ENCODE results near the gene SBNO1.
"Not testable (repeated sequence)": the region's sequence is repeated elsewhere in the genome, so short reads cannot be mapped to it uniquely, and the experiment has no call there.

SBNO1 gene

DNA sequence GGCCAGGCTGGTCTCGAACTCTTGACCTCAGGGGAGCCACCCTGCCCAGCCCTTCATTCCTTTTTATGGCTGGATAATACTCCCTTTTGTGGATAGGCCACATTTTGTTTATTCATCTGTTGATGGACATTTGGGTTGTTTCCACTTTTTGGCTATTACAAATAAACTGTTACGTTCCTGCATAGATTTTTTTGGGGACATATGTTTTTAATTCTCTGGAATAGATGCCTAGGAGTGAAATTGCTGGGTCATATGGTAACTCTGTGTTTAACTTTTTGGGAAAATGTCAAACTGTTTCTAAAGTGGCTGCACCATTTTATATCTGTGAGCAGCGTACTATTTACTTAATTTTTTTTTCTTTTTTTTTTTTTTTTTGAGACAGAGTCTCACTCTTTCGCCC lies 29.1 kb upstream of the SBNO1 start:
- Mint-ChIP-seq H3K27me3 (no peaks in the 10 kb centered on the region), H3K36me3 (peaks cover 42% of the 10 kb centered on the region), H3K4me3 (no peak overlapping the region), H3K9me3 (no peaks in the 10 kb centered on the region), H3K4me1 (peaks cover 22% of the 10 kb centered on the region), H3K27ac (no peak overlapping the region)
- no peak for ATAC-seq

DNA sequence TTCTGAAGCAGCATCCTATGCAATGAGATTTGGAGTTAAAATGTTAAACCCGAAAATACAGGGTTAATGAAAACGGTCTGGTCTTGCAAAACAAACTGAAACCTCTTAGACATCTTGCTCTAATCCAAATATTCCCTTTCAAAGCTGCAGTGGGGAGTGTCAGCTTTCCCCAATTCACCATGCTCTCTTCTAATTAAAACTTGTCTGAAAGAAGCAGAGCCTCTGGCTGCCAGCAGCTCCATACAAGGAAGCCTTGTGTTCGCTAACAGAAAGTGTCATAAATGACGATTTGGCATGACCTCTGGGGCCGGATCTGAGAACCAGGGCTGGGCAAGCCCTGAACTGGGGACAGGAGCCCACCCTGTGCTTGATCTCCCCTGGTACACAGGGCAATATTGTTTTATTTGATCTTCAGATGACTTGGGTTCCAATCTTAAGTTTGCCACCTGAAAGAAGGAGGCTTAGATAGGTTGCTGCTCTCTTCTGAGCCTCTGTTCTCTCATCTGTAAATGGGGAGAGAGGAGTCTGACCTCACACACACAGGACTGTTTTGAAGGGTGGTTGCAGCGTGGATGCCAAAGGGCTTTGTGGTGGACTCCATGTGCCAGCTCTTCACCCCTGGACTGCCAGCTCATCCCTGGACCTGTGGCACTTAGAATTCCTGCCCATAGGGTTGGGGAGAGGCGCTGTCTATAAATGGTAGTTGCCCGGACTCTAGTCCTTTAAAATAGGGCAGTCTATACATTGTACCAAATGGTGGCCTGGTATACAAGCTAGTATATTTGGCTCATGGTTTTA lies 27.1 kb upstream of the SBNO1 start:
- ATAC-seq: no peak
- no peak overlapping the region for H3K4me3 Mint-ChIP-seq
- H3K27ac Mint-ChIP-seq: no peak overlapping the region
- H3K36me3 Mint-ChIP-seq: peaks cover 42% of the 10 kb centered on the region
- no peaks in the 10 kb centered on the region for H3K9me3 Mint-ChIP-seq
- peaks cover 33% of the 10 kb centered on the region for H3K4me1 Mint-ChIP-seq
- no peaks in the 10 kb centered on the region for H3K27me3 Mint-ChIP-seq

DNA sequence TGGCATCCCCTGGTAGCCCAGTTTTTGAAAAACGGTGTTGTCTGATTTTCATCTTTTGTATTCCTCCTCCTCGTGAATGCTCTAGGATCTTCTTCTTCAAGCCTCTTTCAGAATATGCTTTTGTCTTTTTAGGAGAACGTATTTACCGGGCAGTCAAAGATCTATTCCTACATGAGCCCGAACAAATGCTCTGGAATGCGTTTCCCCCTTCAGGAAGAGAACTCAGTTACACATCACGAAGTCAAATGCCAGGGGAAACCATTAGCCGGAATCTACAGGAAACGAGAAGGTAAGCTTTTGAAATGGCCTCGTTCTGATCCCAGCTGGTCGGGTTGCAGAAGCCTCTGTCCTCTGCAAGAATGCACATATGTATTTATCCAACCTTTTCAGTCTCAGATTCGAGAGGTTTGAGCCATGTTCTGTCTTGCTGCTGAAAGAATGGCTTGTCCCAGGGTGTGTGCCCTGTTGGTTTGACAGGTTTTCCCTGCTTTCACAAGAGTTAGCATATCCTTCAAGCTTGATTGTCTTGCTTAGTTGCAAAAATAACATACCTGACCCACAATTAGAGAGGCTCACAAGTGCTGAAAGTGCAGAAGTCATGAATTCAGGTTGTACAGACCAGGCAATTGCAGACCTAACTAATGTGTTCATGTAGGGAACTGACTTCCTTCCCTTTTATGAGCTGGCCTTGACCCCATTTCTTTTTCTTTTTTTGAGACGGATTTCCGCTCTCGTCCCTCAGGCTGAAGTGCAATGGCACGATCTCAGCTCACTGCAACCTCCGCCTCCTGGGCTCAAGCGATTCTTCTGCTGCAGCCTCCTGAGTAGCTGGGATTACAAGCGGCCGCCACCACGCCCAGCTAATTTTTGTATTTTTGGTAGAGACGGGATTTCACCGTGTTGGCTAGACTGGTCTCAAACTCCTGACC lies 26.1 kb upstream of the SBNO1 start:
- peaks cover 33% of the 10 kb centered on the region for H3K4me1 Mint-ChIP-seq
- H3K9me3 Mint-ChIP-seq: no peaks in the 10 kb centered on the region
- H3K4me3 Mint-ChIP-seq: peak overlapping the region; percentile 88
- no peak for ATAC-seq
- H3K27me3 Mint-ChIP-seq: no peaks in the 10 kb centered on the region
- peak overlapping the region; percentile 88 for H3K27ac Mint-ChIP-seq
- peaks cover 35% of the 10 kb centered on the region for H3K36me3 Mint-ChIP-seq

DNA sequence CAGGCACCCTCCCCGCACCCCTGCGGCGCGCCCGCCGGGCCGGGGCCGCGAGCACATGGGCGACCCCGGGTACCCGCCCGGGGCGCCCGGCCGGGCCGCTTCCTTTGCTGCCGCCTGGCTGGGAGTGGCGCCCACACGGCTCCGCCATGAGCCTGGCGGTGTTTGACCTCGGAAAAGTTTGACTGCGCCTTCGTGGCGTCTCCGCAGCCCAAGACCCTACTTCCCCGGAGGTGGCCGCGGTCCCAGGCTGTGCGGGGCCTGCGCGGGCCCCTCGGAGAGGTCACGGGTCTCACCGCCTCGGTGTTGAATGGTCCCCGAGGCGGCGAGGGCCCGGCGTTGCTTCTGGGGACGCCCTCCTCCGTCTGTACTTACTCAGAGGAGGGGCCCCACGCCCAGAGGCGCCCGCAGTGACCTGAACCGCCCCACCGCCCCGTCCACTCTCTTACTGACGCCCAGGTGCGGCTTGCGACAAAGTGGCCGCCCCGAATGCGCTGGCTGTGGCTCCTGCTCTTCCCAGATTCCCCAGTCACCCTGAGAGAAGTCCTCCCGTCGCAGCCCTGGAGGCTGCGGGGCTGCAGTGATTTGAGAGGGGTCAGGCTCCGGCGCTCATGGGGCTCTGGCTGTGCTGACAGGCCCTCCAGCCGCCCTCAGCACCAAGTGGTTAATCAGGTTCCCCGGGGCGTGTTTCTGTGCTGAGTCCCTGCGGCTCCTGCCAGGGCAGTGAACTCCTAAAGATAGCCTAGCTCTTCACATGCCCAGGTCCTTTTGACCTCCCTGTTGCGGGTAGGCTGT lies 25.1 kb upstream of the SBNO1 start:
- peak; percentile 61 for ATAC-seq
- H3K4me3 Mint-ChIP-seq: peak overlapping the region; percentile 88
- H3K36me3 Mint-ChIP-seq: peaks cover 24% of the 10 kb centered on the region
- H3K27me3 Mint-ChIP-seq: no peaks in the 10 kb centered on the region
- peaks cover 27% of the 10 kb centered on the region for H3K4me1 Mint-ChIP-seq
- no peaks in the 10 kb centered on the region for H3K9me3 Mint-ChIP-seq
- peak overlapping the region; percentile 88 for H3K27ac Mint-ChIP-seq

DNA sequence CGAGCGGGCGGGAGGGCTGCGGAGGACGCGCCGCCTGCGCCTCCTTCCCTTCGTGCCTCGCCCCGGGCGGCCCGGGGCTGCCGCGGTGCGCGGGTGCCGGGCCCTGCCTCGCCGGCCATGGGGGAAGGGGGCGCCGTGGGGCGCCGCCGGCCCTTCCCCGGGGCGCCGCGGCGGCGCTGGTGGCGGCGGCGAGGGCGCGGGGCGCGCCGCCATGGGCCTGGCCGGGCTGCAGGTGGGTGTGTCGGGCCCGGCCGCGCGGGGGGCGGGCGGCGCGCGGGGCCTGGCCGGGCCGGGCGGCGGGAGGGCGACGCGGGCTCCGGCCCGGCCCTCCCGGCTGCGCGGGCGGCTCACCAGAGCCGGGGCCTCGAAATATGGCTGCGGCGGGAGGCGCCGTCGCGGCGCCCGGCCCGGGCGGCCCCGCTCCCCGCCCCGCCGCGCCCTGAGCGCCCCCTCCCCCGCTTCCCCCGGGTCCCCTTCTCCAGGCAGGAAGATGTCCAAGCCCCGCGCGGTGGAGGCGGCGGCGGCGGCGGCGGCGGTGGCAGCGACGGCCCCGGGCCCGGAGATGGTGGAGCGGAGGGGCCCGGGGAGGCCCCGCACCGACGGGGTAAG lies 24.4 kb upstream of the SBNO1 start:
- ATAC-seq: peak; percentile 56
- peaks cover 21% of the 10 kb centered on the region for H3K36me3 Mint-ChIP-seq
- peaks cover 32% of the 10 kb centered on the region for H3K4me1 Mint-ChIP-seq
- H3K4me3 Mint-ChIP-seq: no peak overlapping the region
- H3K27me3 Mint-ChIP-seq: no peaks in the 10 kb centered on the region
- no peaks in the 10 kb centered on the region for H3K9me3 Mint-ChIP-seq
- H3K27ac Mint-ChIP-seq: peak overlapping the region; percentile 88

DNA sequence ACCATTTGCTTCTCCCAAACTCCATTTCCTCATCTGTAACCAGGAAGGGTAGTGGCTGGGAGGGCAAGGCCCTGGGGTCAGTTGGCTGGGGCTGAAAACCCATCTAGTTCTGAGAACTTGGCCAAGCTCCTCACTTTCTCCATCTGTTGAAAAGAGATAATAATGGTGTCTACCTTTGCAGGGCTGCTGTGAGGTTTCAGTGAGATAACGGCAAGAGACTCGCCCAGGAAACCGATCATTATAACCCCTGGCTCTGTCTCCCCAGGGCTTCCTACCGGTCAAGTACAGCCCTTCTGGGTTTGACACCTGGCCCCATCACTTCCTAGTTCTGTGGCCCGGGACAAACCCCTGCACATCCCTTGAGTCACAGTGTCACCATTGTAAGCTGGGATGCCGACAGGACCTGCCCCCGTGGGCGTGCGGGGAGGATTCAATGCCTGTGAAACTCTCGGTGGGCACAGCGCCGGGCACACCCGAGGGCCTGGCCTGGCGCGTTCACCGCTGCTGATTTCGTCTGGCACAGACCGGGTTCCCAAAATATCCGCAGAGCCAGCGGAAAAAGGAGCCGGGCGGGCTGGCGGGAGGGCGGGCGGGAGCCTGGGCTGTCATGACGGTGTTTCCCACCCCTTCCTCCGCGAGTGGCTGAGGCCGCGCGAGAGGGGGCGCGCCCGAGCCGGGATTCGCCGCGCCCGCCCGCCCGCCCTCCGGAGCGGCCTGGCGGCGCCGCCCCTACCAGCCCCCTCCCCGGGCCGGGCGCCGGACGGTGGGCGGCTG lies 23.7 kb upstream of the SBNO1 start:
- ATAC-seq: peak; percentile 75
- no peaks in the 10 kb centered on the region for H3K27me3 Mint-ChIP-seq
- H3K36me3 Mint-ChIP-seq: peaks cover 20% of the 10 kb centered on the region
- no peaks in the 10 kb centered on the region for H3K9me3 Mint-ChIP-seq
- H3K4me1 Mint-ChIP-seq: peaks cover 32% of the 10 kb centered on the region
- H3K4me3 Mint-ChIP-seq: peak overlapping the region; percentile 81
- H3K27ac Mint-ChIP-seq: peak overlapping the region; percentile 80

DNA sequence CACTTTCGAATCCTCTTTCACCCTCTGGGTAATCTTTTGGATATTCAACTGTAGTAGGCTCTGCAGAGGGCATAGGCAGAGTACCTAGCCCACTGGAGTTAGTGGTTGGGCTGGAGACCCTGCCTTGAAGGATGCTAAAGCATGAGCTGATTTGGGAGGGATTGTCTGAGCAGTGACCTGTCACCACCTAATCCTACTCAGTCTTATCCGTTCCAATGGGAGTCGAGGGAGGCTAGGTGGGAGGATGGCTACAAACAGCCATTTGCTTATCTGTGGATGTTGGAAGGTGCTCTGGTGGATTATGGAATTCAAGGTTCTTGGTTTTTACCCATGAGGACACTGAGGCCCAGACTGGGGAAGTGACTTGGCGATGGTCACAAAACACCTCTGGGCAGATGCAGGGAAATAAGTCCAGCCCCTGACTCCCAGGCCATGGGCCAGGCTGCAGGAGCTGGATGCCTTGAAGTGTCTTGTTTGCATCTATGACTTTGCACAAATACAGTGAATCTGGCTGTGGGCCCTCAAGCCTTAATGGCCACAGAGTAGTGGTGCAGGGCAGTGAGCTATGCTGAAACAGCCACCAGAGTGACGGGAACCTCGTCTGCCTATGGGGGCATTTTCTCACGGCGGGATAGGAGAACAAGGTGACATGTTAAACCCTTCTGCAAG lies 23.0 kb upstream of the SBNO1 start:
- H3K27me3 Mint-ChIP-seq: no peaks in the 10 kb centered on the region
- peaks cover 12% of the 10 kb centered on the region for H3K36me3 Mint-ChIP-seq
- H3K4me3 Mint-ChIP-seq: peak overlapping the region; percentile 81
- H3K9me3 Mint-ChIP-seq: no peaks in the 10 kb centered on the region
- no peak for ATAC-seq
- peaks cover 32% of the 10 kb centered on the region for H3K4me1 Mint-ChIP-seq
- H3K27ac Mint-ChIP-seq: peak overlapping the region; percentile 80

- H3K4me1 Mint-ChIP-seq: peaks cover 32% of the 10 kb centered on the region
- H3K27ac Mint-ChIP-seq, H3K27me3 Mint-ChIP-seq, H3K36me3 Mint-ChIP-seq, ATAC-seq, H3K9me3 Mint-ChIP-seq, H3K4me3 Mint-ChIP-seq: not testable (repeated sequence)
Observed at GRCh38 chr12:123385536-123385935, 20.9 kb upstream of the SBNO1 start.

DNA sequence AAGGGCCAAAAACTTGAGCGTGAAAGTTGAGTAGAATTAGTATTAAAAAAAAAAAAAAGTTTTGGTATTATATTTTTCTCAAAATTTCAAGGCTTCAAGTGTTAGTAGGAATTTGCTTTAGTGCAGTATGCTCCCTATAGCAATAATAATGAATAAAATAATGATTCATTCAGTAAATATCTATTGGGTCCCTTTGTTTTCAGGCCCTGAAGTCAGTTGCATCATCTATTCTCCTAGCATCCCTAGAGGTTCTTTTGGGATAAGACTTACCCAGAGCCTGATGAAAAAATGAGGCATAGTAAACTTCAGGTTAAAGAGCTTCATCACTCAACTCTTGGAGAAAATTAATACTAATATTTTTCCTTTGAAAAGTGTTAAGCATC lies 20.3 kb upstream of the SBNO1 start:
- Mint-ChIP-seq H3K27ac (no peak overlapping the region), H3K36me3 (peaks cover 2% of the 10 kb centered on the region), H3K4me1 (peaks cover 26% of the 10 kb centered on the region), H3K9me3 (no peaks in the 10 kb centered on the region), H3K27me3 (no peaks in the 10 kb centered on the region), H3K4me3 (peak overlapping the region; percentile 94)
- ATAC-seq: no peak

- Mint-ChIP-seq H3K4me1 (peaks cover 23% of the 10 kb centered on the region), H3K36me3 (no peaks in the 10 kb centered on the region), H3K27ac (peak overlapping the region; percentile 76), H3K9me3 (no peaks in the 10 kb centered on the region), H3K27me3 (no peaks in the 10 kb centered on the region), H3K4me3 (peak overlapping the region; percentile 94)
- ATAC-seq: no peak
Observed at GRCh38 chr12:123384318-123384993, 19.8 kb upstream of the SBNO1 start.

GRCh38 chr12:123382684-123383083 lies 18.0 kb upstream of the SBNO1 start:
- H3K4me3 Mint-ChIP-seq: peak overlapping the region; percentile 58
- H3K27ac Mint-ChIP-seq: peak overlapping the region; percentile 51
- ATAC-seq: no peak

DNA sequence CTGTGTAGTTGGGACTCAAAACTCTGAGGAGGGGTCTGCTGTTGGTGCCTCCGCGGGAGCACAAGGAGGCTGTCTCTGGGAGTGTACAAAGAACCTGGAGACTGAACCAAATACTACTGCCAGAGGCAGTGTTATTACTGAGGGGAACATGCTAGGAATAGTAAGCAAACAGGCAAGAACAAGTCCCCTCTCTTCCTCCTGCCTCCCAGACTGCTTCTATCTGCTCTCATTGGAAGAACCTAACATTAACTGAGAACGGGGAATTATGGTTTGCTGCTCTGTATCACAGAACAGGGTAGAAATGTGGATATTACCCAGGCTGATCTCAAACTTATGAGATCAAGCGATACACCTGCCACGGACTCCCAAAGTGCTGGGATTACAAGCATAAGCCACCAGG lies 14.7 kb upstream of the SBNO1 start:
- no peak for ATAC-seq

More at GRCh38 chr12:123382684-123383083, 18.0 kb upstream of the SBNO1 start:
- H3K4me1 Mint-ChIP-seq: peaks cover 16% of the 10 kb centered on the region
- no peaks in the 10 kb centered on the region for H3K27me3 Mint-ChIP-seq
- no peaks in the 10 kb centered on the region for H3K36me3 Mint-ChIP-seq
- H3K9me3 Mint-ChIP-seq: no peaks in the 10 kb centered on the region

GRCh38 chr12:123372415-123372814 lies 7.8 kb upstream of the SBNO1 start:
- not testable (repeated sequence) for H3K36me3 Mint-ChIP-seq, ATAC-seq, H3K27me3 Mint-ChIP-seq, H3K4me1 Mint-ChIP-seq, H3K27ac Mint-ChIP-seq, H3K4me3 Mint-ChIP-seq, H3K9me3 Mint-ChIP-seq

More for the DNA sequence above, 14.7 kb upstream of the SBNO1 start:
- Mint-ChIP-seq H3K36me3 (no peaks in the 10 kb centered on the region), H3K27ac (no peak overlapping the region), H3K4me1 (peaks cover 7% of the 10 kb centered on the region), H3K27me3 (no peaks in the 10 kb centered on the region), H3K9me3 (no peaks in the 10 kb centered on the region), H3K4me3 (no peak overlapping the region)

Measured in stimulated activated memory B cell treated with anti-CD40 and anti-IgM and Interleukin-4, amounts not matched to agents 10 μg/mL and 1 μg/mL and 100 μg/mL, for 72 hours (primary cell).